HCT116 (cell line): ENCODE data around the gene CTIF.

Experiments used
- CEBPB ChIP-seq: IDR thresholded peaks from 2 replicates; pipeline ENCODE4 v1.6.1; 2012; ENCODE audit warnings: low read depth
- EZH2 ChIP-seq: fragments of 200-600 bp; sonication (generic); IDR thresholded peaks from 2 replicates; pipeline ENCODE4 v1.6.1; 2017; ENCODE audit warnings: antibody characterized with exemption, mixed run types
- JUND ChIP-seq: IDR thresholded peaks from 2 replicates; pipeline ENCODE4 v1.6.1; 2012
- POLR2A ChIP-seq: IDR thresholded peaks from 2 replicates; pipeline ENCODE4 v1.7.0; 2011; ENCODE audit warnings: borderline replicate concordance; ENCODE audit not compliant: insufficient read depth, insufficient read length; ENCODE audit errors: extremely low read depth
- POLR2AphosphoS5 ChIP-seq: IDR thresholded peaks from 2 replicates; pipeline ENCODE4 v1.6.1; 2011; ENCODE audit warnings: mild to moderate bottlenecking, low read depth, low read length, moderate library complexity
- SIN3A ChIP-seq: IDR thresholded peaks from 2 replicates; pipeline ENCODE4 v1.6.1; 2012; ENCODE audit warnings: low read depth
- ZNF274 ChIP-seq: fragments of 200-500 bp; sonication (Bioruptor generic); IDR thresholded peaks from 2 replicates; pipeline ENCODE4 v1.6.1; 2014; ENCODE audit warnings: mild to moderate bottlenecking, low read depth, low read length, inconsistent platforms
- TF ChIP-seq, protein P1 (sequence below): IDR thresholded peaks from 2 replicates; pipeline ENCODE4 v1.6.1; 2012
- TF ChIP-seq, protein P2 (sequence below), 3 experiments: fragments of 200-600 bp in 1 of 3; sonication (generic) in 1 of 3; IDR thresholded peaks in 2 of 3; conservative IDR thresholded peaks in 1 of 3; 2 replicates each; pipeline ENCODE4 v1.5.1; 2012 to 2017; ENCODE audit warnings: low read depth in 2 of 3, low read length in 2 of 3, antibody characterized with exemption in 1 of 3, borderline replicate concordance in 1 of 3, control low read depth in 1 of 3, mild to moderate bottlenecking in 1 of 3, mixed read lengths in 1 of 3, mixed run types in 1 of 3, moderate library complexity in 1 of 3; ENCODE audit not compliant: insufficient read depth in 1 of 3

DNA sequence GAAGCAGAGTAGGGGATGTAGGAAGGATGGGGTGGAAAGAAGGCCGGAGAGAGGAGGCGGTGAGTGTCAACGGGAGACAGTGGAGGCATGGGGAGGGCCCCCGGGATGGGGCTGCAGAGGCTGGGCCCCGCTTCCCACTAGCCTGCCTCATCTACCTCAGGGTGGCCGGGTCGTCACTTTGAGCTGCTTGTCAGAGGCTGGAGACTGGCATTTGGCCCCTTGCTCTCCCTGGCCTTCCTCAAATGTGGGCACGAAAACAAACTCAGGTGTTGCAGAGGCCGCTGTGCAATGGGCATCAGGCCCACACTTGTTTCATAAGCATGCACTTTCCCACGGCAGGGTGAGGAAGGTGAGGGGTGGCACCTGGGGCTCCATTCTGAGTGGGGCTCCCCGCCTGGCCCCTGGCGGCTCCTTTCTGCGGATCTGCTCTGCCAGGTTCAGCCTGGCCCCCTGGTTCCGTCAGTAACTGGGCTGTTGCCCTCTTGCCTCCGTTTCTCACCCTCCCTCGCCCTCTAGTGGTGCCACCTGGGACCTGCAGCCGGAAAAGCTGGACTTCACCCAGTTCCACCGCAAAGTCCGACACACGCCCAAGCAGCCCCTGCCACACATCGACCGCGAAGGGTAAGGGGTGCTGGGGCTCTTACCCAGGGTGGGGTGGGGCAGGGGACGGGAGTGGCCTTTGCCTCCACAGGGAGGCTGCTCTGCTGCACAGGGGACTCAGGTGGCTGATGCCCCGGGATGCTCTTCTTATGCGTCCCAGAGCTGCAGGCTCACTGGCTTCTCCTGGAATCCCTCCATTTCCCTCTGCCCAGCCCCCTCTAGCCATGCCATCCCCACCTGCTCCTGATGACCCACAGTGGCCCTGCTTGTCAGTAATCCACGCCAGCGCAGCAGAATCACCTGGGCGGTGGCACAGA lies 125.4 kb downstream of the CTIF start:
- TF ChIP-seq, protein P1, sequence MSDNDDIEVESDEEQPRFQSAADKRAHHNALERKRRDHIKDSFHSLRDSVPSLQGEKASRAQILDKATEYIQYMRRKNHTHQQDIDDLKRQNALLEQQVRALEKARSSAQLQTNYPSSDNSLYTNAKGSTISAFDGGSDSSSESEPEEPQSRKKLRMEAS: no peak
- TF ChIP-seq ZNF274 (no peak), CEBPB (no peak), EZH2 (no peak), JUND (no peak), POLR2A (no peak), POLR2AphosphoS5 (no peak), SIN3A (no peak)
- TF ChIP-seq, protein P2, sequence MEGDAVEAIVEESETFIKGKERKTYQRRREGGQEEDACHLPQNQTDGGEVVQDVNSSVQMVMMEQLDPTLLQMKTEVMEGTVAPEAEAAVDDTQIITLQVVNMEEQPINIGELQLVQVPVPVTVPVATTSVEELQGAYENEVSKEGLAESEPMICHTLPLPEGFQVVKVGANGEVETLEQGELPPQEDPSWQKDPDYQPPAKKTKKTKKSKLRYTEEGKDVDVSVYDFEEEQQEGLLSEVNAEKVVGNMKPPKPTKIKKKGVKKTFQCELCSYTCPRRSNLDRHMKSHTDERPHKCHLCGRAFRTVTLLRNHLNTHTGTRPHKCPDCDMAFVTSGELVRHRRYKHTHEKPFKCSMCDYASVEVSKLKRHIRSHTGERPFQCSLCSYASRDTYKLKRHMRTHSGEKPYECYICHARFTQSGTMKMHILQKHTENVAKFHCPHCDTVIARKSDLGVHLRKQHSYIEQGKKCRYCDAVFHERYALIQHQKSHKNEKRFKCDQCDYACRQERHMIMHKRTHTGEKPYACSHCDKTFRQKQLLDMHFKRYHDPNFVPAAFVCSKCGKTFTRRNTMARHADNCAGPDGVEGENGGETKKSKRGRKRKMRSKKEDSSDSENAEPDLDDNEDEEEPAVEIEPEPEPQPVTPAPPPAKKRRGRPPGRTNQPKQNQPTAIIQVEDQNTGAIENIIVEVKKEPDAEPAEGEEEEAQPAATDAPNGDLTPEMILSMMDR (IDR thresholded peaks at IDR 0.05 in 2 of 3, conservative IDR thresholded peaks at IDR 0.05 in 1 of 3; ENCODE audit: borderline replicate concordance in 1 of 3, insufficient read depth in 1 of 3, low read depth in 2 of 3, low read length in 2 of 3): peak; percentile 64 to 89 (median 86); a peak in 5 of 6 replicates
